T-helper 17 cell (primary cell): ENCODE data around the gene CHD1. TPM values are rescaled to one million over a fixed set of nuclear protein-coding genes. Genes with fewer than 3 reads are reported as not detected.

Source experiments
- ATAC-seq: fragments of 150-1000 bp; cut with Tn5 transposase; 2 replicates; pipeline ENCODE4 v1.10.0; 2021; ENCODE audit warnings: mild to moderate bottlenecking, moderate library complexity
- DNase-seq, 3 donors: peaks; one replicate each; pipeline versions ENCODE4 v3.0.0 to v3.0.0-alpha.2; 2020 to 2021
- H3K9me3 ChIP-seq: one replicate; pipeline ENCODE4 v1.7.0; 2013; ENCODE audit warnings: low read length, mild to moderate bottlenecking; ENCODE audit not compliant: control insufficient read depth, poor library complexity, severe bottlenecking
- H3K27ac Mint-ChIP-seq: one replicate; pipeline ENCODE4 v1.8.0; 2022; ENCODE audit warnings: mild to moderate bottlenecking, moderate library complexity, mixed read lengths
- H3K27me3 Mint-ChIP-seq: one replicate; pipeline ENCODE4 v1.8.0; 2022; ENCODE audit warnings: mixed read lengths
- H3K36me3 Mint-ChIP-seq: one replicate; pipeline ENCODE4 v1.8.0; 2022; ENCODE audit warnings: low read depth, mixed read lengths
- H3K4me1 Mint-ChIP-seq: one replicate; pipeline ENCODE4 v1.8.0; 2022; ENCODE audit warnings: mild to moderate bottlenecking, mixed read lengths
- H3K4me3 Mint-ChIP-seq: one replicate; pipeline ENCODE4 v1.8.0; 2022; ENCODE audit warnings: mild to moderate bottlenecking, moderate library complexity, mixed read lengths
- total RNA-seq, 4 donors: library from RNA in 2 of 4; stranded (reverse) in 2 of 4; gene quantifications; one replicate each; pipeline ENCODE4 v1.2.3 and lab custom pipeline; 2022 to 2026

The CHD1 gene
- total RNA-seq, 2 donors from 2014 or later: 170 to 199 TPM

GRCh38 chr5:98844865-98845264, 83.9 kb downstream of the CHD1 start:
- no peaks in the 10 kb centered on the region for H3K27me3 Mint-ChIP-seq
- no peaks in the 10 kb centered on the region for H3K36me3 Mint-ChIP-seq
- no peaks in the 10 kb centered on the region for H3K9me3 ChIP-seq
- no peak overlapping the region for H3K4me3 Mint-ChIP-seq
- DNase-seq: no peak
- H3K4me1 Mint-ChIP-seq: peaks cover under 1% of the 10 kb centered on the region
- H3K27ac Mint-ChIP-seq: no peak overlapping the region
- ATAC-seq: no peak

GRCh38 chr5:98843481-98843880, 85.3 kb downstream of the CHD1 start:
- no peak overlapping the region for H3K27ac Mint-ChIP-seq
- H3K27me3 Mint-ChIP-seq: no peaks in the 10 kb centered on the region
- peaks cover 4% of the 10 kb centered on the region for H3K4me1 Mint-ChIP-seq
- H3K36me3 Mint-ChIP-seq: no peaks in the 10 kb centered on the region
- H3K4me3 Mint-ChIP-seq: no peak overlapping the region
- no peak for ATAC-seq
- no peak for DNase-seq
- no peaks in the 10 kb centered on the region for H3K9me3 ChIP-seq

GRCh38 chr5:98840946-98841345, 87.9 kb downstream of the CHD1 start:
- H3K4me1 Mint-ChIP-seq: peaks cover 4% of the 10 kb centered on the region
- no peaks in the 10 kb centered on the region for H3K27me3 Mint-ChIP-seq
- H3K27ac Mint-ChIP-seq: no peak overlapping the region
- ATAC-seq (no peak), DNase-seq (no peak)
- no peak overlapping the region for H3K4me3 Mint-ChIP-seq
- no peaks in the 10 kb centered on the region for H3K36me3 Mint-ChIP-seq
- no peaks in the 10 kb centered on the region for H3K9me3 ChIP-seq

DNA sequence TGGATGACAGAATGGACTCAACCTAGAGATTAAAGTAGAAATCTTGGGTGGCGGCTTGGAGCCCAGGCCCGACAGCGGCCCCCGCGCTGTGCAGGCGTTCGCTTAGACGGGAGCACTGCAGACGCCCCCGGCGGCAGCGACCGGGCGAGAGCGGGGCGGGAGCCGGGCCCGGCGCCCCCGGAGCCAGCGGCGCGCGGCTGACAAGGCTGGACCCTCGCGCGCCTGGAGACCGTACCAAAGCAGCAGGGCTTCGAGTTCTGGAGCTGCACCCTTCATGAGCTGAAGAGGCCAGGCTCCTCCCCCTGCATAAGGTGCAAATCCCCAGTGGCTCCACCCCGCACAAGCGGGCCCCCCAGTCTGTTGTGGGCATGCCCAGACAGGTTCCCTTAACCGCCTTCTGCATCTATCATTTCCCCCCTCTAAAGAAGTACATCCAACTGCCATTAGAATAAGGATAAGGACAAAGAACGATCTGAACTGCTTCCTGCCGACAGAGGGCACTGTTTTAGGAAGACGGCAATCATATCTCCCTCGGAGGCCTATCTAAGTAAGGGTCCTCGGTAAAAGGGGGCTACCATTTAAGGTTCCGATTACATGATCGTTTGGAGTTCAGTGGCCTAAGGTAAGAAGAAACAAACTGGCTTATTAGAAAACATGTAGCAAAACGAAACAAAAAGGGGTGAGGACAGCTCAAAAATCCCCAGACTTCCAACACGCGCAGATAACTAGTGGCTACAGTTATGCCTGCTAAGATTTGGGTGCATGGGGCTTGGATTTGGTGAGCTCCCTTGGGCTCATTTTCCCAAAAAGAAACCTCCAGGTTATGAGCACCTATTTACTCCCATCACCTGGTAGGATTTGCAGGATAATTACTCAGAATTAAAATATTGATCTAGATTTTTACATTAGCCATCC, 89.1 kb downstream of the CHD1 start:
- Mint-ChIP-seq H3K27ac (no peak overlapping the region), H3K36me3 (peaks cover 3% of the 10 kb centered on the region)

DNA sequence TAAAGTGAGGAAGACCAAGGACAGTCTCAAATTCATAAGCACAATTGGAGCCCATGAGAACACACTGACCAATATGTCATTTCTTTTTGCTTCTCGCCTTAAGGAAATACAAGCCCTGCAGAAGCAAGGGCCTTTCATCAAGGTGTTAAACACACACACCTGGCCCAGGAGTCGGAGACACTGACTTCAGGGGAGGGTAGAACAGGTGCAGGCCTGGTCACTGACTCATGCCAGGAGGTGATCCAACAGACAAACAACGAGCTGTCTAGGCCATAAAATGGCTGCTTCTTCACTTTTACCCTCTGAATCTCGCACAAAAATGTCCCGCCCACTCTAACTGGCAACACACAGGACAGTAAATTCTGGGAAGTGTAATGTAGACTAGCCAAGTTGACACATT, 92.6 kb downstream of the CHD1 start:
- H3K4me1 Mint-ChIP-seq: peaks cover 4% of the 10 kb centered on the region
- H3K9me3 ChIP-seq: no peaks in the 10 kb centered on the region
- no peak for ATAC-seq
- no peak overlapping the region for H3K4me3 Mint-ChIP-seq
- peaks cover 3% of the 10 kb centered on the region for H3K36me3 Mint-ChIP-seq
- no peak overlapping the region for H3K27ac Mint-ChIP-seq
- no peaks in the 10 kb centered on the region for H3K27me3 Mint-ChIP-seq
- DNase-seq: no peak

More for the DNA sequence above, 89.1 kb downstream of the CHD1 start:
- ATAC-seq: peak; percentile 49
- no peak for DNase-seq
- H3K4me3 Mint-ChIP-seq: peak overlapping the region; percentile 77
- H3K9me3 ChIP-seq: no peaks in the 10 kb centered on the region
- H3K4me1 Mint-ChIP-seq: peaks cover 4% of the 10 kb centered on the region
- H3K27me3 Mint-ChIP-seq: no peaks in the 10 kb centered on the region

DNA sequence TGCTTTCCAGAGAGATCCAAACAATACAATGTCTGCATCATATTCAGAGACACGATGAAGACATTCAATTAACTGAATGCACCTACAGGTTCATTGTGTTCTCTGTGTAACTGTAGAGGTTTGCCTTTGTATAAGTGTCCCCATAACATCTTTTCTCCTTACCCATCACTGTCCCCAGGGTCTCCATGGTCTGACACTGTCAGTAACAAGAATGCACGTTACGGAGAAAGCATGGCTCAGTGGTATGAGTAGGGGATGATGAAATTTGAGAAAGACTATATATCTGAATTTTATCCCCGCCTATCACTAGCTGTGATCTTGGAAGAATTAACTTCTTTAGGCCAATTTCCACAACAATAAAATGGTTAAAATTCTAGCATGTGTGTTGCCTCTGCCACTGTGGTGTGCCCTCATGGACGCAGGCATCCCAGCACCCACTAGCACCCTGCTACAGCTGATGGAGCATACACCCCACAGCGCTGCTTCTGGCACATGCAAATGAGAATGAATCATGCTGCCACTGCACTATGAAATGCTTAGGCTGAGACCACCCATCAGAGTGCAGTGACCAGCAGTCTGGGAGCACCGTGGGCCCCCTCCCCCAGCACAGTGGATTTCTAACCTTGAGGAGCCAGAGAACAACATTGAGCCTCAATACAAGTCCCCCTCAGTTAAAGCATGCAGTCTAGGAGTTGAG, 101.1 kb downstream of the CHD1 start:
- H3K4me1 Mint-ChIP-seq: no peaks in the 10 kb centered on the region
- no peak for ATAC-seq
- H3K36me3 Mint-ChIP-seq: no peaks in the 10 kb centered on the region
- H3K27ac Mint-ChIP-seq: no peak overlapping the region
- DNase-seq: no peak
- H3K27me3 Mint-ChIP-seq: no peaks in the 10 kb centered on the region
- no peaks in the 10 kb centered on the region for H3K9me3 ChIP-seq
- no peak overlapping the region for H3K4me3 Mint-ChIP-seq

- Mint-ChIP-seq H3K36me3 (no peaks in the 10 kb centered on the region), H3K27me3 (no peaks in the 10 kb centered on the region), H3K4me3 (no peak overlapping the region), H3K4me1 (no peaks in the 10 kb centered on the region), H3K27ac (no peak overlapping the region)
- DNase-seq (no peak), ATAC-seq (no peak)
- no peaks in the 10 kb centered on the region for H3K9me3 ChIP-seq
These were observed 101.6 kb downstream of the CHD1 start for GRCh38 chr5:98827161-98827560.

DNA sequence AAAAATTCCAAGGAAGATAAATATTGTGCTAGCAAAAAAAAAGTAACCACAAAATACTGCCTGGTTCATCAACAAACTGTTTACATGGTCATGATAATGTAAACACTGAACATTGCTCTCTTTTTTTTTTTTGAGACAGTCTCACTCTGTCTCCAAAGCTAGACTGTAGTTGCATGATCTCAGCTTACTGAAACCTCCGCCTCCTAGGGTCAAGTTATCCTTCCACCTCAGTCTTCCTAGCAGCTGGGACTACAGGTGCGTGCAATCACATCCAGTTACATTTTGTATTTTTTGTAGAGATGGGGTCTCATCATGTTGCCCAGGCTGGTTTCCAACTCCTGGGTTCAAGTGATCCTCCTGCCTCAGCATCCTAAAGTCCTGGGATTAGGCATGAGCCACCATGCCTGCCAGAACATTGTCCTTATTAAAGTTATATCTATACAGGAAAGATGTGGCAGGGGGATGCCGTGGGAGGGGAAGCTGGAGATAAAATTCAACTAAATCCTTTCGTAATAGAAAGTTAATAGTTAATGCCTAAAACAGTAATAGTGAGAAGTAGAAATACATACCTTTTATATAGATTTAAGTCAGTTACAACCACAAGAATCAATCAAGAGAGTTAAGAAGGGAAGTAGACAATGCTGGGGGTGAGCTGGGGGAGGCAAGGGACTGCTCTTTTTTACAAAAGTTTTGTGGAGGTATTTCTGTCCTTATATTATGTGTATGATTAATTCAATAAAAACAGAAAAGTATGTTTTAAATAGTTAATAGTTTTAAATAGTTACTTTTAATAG, 103.0 kb downstream of the CHD1 start:
- H3K9me3 ChIP-seq: no peaks in the 10 kb centered on the region
- ATAC-seq (no peak), DNase-seq (no peak)
- H3K27me3 Mint-ChIP-seq: no peaks in the 10 kb centered on the region
- no peaks in the 10 kb centered on the region for H3K36me3 Mint-ChIP-seq
- no peaks in the 10 kb centered on the region for H3K4me1 Mint-ChIP-seq
- no peak overlapping the region for H3K4me3 Mint-ChIP-seq
- peak overlapping the region; percentile 61 for H3K27ac Mint-ChIP-seq

DNA sequence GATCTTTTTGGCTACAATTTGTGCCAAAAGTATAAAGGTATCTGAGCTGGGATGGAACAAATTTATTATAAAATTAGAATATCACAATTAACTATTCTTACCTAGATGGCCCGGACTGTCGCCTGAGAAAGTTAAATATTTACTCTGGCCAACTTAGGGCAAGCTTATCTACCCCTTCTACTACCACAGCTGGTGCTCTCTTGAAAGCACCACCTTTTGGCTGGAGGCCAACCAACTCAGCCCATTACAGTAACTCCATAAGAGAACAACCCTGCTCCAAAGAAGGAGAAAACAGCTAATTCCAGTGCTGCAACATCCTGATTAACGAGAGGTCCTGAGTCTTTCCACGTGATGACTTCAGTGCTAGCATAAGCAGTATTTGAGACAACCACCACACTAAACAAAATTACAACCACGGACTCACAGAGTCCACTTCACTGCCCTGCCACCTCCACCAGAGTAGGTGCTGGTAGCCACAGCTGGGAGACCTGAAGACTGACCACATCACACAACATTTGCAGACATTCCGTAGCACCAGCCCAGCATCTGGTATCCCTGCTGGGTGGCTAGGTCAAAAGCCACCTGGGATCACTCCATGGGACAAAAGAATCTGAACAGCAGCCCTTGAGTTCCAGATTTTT, 112.1 kb downstream of the CHD1 start:
- H3K36me3 Mint-ChIP-seq: peaks cover 3% of the 10 kb centered on the region
- no peaks in the 10 kb centered on the region for H3K9me3 ChIP-seq
- peak overlapping the region; percentile 2 for H3K4me3 Mint-ChIP-seq
- H3K27me3 Mint-ChIP-seq: no peaks in the 10 kb centered on the region
- ATAC-seq (no peak), DNase-seq (no peak)
- H3K27ac Mint-ChIP-seq: no peak overlapping the region
- peaks cover 3% of the 10 kb centered on the region for H3K4me1 Mint-ChIP-seq

DNA sequence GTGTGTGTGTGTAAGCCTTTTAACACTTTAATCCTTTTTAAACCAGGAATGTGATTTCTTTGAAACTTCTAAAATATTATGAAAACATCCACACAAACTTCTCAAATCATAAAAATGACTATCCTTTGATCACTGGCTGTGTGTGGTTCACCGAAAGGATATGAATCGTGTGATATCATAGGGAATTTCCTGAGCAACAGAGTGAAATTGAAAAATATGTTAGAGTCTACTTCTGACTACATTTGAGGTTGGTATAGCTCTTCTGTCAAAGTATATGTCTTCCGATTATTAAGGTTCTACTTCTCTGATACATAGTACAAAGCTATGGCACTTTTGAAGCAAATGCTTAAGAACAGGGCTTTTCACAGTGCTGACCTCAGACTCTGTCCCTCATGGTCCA, 115.1 kb downstream of the CHD1 start:
- H3K4me1 Mint-ChIP-seq: peaks cover 3% of the 10 kb centered on the region
- no peak overlapping the region for H3K4me3 Mint-ChIP-seq
- ATAC-seq: peak; percentile 32
- H3K27me3 Mint-ChIP-seq: no peaks in the 10 kb centered on the region
- H3K36me3 Mint-ChIP-seq: peaks cover 5% of the 10 kb centered on the region
- H3K9me3 ChIP-seq: no peaks in the 10 kb centered on the region
- H3K27ac Mint-ChIP-seq: no peak overlapping the region
- no peak for DNase-seq

- Mint-ChIP-seq H3K36me3 (peaks cover 5% of the 10 kb centered on the region), H3K4me1 (peaks cover 3% of the 10 kb centered on the region), H3K4me3 (no peak overlapping the region), H3K27me3 (no peaks in the 10 kb centered on the region), H3K27ac (no peak overlapping the region)
- no peak for ATAC-seq
- H3K9me3 ChIP-seq: peaks cover 4% of the 10 kb centered on the region
- no peak for DNase-seq
These were observed 118.6 kb downstream of the CHD1 start for GRCh38 chr5:98810206-98810605.

- no peak for DNase-seq
- peaks cover 4% of the 10 kb centered on the region for H3K9me3 ChIP-seq
- no peak overlapping the region for H3K4me3 Mint-ChIP-seq
- H3K36me3 Mint-ChIP-seq: peaks cover 7% of the 10 kb centered on the region
- no peak for ATAC-seq
- no peaks in the 10 kb centered on the region for H3K4me1 Mint-ChIP-seq
- H3K27me3 Mint-ChIP-seq: no peaks in the 10 kb centered on the region
- no peak overlapping the region for H3K27ac Mint-ChIP-seq
These were observed 121.0 kb downstream of the CHD1 start for GRCh38 chr5:98807806-98808205.

DNA sequence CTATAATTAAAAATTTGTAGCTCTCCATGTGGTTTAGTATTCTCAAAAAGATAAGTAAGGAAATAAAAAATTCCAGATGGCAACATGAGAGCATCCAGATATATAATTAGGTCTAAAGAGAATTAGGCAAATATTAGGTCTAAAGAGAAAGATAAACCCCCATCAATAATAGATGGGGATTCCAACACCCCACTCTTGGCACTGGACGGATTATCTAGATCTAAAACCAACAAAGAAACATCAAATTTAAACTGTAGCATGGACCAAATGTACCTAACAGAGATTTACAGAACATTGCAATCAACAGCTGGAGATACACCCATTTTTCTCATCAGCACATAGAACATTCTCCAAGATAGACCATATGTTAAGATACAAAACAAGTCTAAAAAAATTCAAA, 123.7 kb downstream of the CHD1 start:
- H3K4me1 Mint-ChIP-seq: peaks cover 5% of the 10 kb centered on the region
- DNase-seq (no peak), ATAC-seq (no peak)
- peaks cover 4% of the 10 kb centered on the region for H3K9me3 ChIP-seq
- H3K4me3 Mint-ChIP-seq: no peak overlapping the region
- peaks cover 12% of the 10 kb centered on the region for H3K36me3 Mint-ChIP-seq
- H3K27ac Mint-ChIP-seq: no peak overlapping the region
- no peaks in the 10 kb centered on the region for H3K27me3 Mint-ChIP-seq
